ENCODE data around the gene ALPL. TPM values are rescaled to one million over a fixed set of nuclear protein-coding genes. Genes with fewer than 3 reads are reported as not detected.

ALPL gene
- total RNA-seq, 1 donor from 2014 or later: 6.6 TPM

DNA sequence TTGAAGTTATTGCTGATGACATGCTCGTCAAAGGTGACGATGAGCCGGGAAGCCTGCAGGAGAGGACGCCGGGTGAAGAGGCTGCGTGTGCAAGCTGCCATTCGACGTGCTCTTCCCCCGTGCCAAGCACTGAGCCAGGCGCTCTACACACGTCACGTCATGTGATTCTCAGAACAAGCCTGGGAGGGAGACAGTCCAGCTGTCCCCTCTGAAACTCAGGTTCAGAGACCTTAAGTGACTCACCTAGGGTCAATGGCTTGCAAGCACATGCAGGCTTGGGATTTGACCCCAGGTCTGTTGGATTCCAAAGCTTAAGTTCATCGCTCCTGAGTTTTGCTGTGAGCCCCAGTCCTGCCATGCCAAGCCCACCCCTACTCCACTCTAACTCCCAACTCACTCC, 102.8 kb downstream of the ALPL start:
- H3K4me3 ChIP-seq: no peak overlapping the region
- TF ChIP-seq, protein P1, sequence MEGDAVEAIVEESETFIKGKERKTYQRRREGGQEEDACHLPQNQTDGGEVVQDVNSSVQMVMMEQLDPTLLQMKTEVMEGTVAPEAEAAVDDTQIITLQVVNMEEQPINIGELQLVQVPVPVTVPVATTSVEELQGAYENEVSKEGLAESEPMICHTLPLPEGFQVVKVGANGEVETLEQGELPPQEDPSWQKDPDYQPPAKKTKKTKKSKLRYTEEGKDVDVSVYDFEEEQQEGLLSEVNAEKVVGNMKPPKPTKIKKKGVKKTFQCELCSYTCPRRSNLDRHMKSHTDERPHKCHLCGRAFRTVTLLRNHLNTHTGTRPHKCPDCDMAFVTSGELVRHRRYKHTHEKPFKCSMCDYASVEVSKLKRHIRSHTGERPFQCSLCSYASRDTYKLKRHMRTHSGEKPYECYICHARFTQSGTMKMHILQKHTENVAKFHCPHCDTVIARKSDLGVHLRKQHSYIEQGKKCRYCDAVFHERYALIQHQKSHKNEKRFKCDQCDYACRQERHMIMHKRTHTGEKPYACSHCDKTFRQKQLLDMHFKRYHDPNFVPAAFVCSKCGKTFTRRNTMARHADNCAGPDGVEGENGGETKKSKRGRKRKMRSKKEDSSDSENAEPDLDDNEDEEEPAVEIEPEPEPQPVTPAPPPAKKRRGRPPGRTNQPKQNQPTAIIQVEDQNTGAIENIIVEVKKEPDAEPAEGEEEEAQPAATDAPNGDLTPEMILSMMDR (IDR thresholded peaks at IDR 0.05): no peak
- TF ChIP-seq POLR2AphosphoS5 (IDR thresholded peaks at IDR 0.05; ENCODE audit: insufficient read depth in 1 of 2, low read depth in 1 of 2): no peak
- intact Hi-C loops (cut with DNase I): no loop called here
- H3K27ac ChIP-seq: no peak overlapping the region
- DNase-seq (ENCODE audit: extremely low spot score in 2 of 2): no peak
- no peaks in the 10 kb centered on the region for H3K36me3 ChIP-seq
- no peaks in the 10 kb centered on the region for H3K27me3 ChIP-seq
- no peaks in the 10 kb centered on the region for H3K9me3 ChIP-seq
- H3K4me1 ChIP-seq: no peaks in the 10 kb centered on the region

DNA sequence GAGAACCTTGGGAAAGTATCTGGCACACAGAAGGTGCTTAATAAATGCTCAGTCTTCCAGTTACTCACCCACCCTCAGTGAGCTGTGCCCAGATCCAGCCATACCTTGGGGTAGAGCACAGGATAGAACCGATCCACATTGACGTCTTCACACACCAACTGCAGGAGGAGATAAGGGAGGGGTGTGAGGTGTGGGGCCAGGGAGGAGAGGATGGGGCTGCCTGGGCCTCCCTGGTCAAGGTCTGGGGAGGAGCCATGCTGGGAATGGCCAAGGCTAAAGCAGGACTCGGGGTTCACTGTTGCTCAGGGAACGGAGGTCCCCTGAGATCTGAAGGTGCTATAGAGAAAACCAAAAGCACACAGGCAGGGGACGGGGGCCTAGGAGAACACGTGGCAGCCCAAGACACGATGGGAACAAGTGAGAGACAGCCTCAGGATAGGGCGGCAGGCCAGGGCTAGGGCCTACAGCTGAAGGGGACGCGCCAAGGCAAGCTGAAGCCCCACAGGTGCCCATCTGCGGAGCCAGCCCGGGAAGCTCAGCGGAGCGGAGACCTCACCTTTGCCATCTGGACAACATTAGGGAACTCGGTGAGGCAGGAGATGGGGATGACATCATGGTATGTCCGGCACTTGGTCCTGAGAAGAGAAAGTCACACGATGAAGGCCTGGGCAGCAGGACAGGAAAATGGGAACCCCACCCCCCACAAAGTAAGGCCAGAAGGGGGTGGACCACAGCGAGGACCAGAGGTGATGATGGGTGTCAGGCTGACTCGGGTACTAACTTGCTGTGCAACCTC, 104.0 kb downstream of the ALPL start:
- DNase-seq (ENCODE audit: extremely low spot score in 2 of 2): no peak
- TF ChIP-seq POLR2A (IDR thresholded peaks at IDR 0.05) (no peak), POLR2AphosphoS5 (IDR thresholded peaks at IDR 0.05; ENCODE audit: insufficient read depth in 1 of 2, low read depth in 1 of 2) (no peak)
- TF ChIP-seq, protein P1 (IDR thresholded peaks at IDR 0.05): no peak
- H3K27me3 ChIP-seq: no peaks in the 10 kb centered on the region
- no peaks in the 10 kb centered on the region for H3K36me3 ChIP-seq
- H3K4me3 ChIP-seq: no peak overlapping the region
- H3K27ac ChIP-seq: no peak overlapping the region
- intact Hi-C loops (cut with DNase I): no loop called here
- no peaks in the 10 kb centered on the region for H3K4me1 ChIP-seq
- no peaks in the 10 kb centered on the region for H3K9me3 ChIP-seq

DNA sequence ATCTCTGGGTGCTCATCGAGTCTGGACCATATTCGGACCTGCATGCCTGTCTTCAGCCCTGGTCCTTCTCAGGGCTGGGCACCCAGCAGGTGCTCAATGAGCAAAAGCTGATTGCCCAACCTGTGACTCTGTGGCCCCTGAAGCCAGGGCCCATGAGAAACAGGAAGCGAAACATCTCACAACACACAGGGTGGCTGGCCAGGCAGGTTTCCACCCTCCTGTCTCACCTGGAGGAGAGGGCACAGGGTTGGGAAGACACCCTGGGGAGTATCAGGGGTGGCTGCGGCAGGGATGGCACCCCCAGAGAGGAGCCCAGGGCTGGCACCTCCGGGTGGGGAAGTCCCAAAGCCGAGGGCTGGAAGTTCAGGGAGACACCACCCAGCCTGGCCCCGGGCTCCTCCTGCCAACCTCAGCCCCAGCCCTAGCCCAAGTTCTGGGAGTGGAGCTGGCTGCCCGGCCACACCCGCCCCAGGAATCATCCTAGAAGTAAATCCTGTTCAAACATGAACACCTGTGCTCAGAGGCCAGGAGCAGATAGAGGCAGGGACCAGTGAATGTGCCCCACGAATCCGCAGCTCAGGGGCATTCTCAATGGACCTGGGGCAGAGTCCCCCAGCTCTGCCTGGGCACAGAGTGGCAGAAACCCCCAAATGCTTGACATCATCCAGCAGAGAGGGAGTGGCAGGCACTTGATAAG, 105.3 kb downstream of the ALPL start:
- no peaks in the 10 kb centered on the region for H3K4me1 ChIP-seq
- intact Hi-C loops (cut with DNase I): no loop called here
- no peak overlapping the region for H3K27ac ChIP-seq
- DNase-seq (ENCODE audit: extremely low spot score in 2 of 2): no peak
- TF ChIP-seq POLR2AphosphoS5 (IDR thresholded peaks at IDR 0.05; ENCODE audit: insufficient read depth in 1 of 2, low read depth in 1 of 2) (no peak), POLR2A (IDR thresholded peaks at IDR 0.05) (no peak)
- TF ChIP-seq, protein P1 (IDR thresholded peaks at IDR 0.05): no peak
- no peaks in the 10 kb centered on the region for H3K36me3 ChIP-seq
- H3K9me3 ChIP-seq: no peaks in the 10 kb centered on the region
- no peaks in the 10 kb centered on the region for H3K27me3 ChIP-seq
- H3K4me3 ChIP-seq: no peak overlapping the region

DNA sequence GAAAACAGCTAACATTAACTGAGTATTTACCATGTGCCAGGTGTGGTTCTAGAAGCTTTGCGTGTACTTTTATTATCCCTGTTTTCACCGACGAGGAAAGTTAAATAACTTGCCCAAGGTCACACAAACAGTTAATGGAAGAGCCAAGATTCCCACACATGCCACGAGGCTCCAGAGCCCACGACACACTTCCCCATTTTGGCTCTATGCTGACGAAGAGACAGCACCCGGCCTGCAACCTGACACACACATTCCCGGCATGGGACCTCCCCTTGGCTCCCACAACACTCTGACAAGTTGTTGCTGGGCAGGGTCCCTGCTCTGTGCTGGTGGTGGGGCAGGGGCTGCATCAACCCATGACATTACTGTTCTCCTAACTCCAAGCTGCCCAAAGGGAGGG, 107.1 kb downstream of the ALPL start:
- intact Hi-C loops (cut with DNase I): no loop called here
- no peak for DNase-seq (ENCODE audit: extremely low spot score in 2 of 2)
- H3K4me1 ChIP-seq: peaks cover 8% of the 10 kb centered on the region
- TF ChIP-seq, protein P1 (IDR thresholded peaks at IDR 0.05): no peak
- no peak for TF ChIP-seq POLR2A (IDR thresholded peaks at IDR 0.05)
- TF ChIP-seq POLR2AphosphoS5 (IDR thresholded peaks at IDR 0.05; ENCODE audit: insufficient read depth in 1 of 2, low read depth in 1 of 2): no peak
- no peaks in the 10 kb centered on the region for H3K27me3 ChIP-seq
- H3K4me3 ChIP-seq: no peak overlapping the region
- no peaks in the 10 kb centered on the region for H3K36me3 ChIP-seq
- no peak overlapping the region for H3K27ac ChIP-seq
- no peaks in the 10 kb centered on the region for H3K9me3 ChIP-seq
